Measurements from ENCODE around the gene TCEAL4.

- TF ChIP-seq POLR2A (IDR thresholded peaks at IDR 0.05) = no peak
- TF ChIP-seq POLR2AphosphoS5 (IDR thresholded peaks at IDR 0.05) = no peak
- TF ChIP-seq, protein P1, sequence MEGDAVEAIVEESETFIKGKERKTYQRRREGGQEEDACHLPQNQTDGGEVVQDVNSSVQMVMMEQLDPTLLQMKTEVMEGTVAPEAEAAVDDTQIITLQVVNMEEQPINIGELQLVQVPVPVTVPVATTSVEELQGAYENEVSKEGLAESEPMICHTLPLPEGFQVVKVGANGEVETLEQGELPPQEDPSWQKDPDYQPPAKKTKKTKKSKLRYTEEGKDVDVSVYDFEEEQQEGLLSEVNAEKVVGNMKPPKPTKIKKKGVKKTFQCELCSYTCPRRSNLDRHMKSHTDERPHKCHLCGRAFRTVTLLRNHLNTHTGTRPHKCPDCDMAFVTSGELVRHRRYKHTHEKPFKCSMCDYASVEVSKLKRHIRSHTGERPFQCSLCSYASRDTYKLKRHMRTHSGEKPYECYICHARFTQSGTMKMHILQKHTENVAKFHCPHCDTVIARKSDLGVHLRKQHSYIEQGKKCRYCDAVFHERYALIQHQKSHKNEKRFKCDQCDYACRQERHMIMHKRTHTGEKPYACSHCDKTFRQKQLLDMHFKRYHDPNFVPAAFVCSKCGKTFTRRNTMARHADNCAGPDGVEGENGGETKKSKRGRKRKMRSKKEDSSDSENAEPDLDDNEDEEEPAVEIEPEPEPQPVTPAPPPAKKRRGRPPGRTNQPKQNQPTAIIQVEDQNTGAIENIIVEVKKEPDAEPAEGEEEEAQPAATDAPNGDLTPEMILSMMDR (IDR thresholded peaks at IDR 0.05 in 8 of 11, conservative IDR thresholded peaks at IDR 0.05 in 3 of 11) = no peak
Measured at GRCh38 chrX:103556963-103557612, 28.2 kb upstream of the TCEAL4 start.
